Lower leg skin (tissue), 4 donors: Measurements from ENCODE around the gene MAST4. TPM values are rescaled to one million over a fixed set of nuclear protein-coding genes. Genes with fewer than 3 reads are reported as not detected.

Experiments
- DNase-seq, 2 donors: peaks; one replicate each; pipeline ENCODE4 v3.0.0-alpha.2; 2019; ENCODE audit warnings: low spot score in 2 of 2
- H3K4me3 ChIP-seq: fragments of 200-600 bp; sonication (generic); 2 replicates; pipeline ENCODE4 v1.5.1; 2017; ENCODE audit warnings: mild to moderate bottlenecking, low read depth; ENCODE audit not compliant: poor library complexity, severe bottlenecking
- POLR2A ChIP-seq, 2 donors: fragments of 450-650 bp; IDR thresholded peaks; one replicate each; pipeline ENCODE4 v1.6.1; 2016 to 2017; ENCODE audit warnings: antibody characterized with exemption in 2 of 2, mild to moderate bottlenecking in 1 of 2, moderate library complexity in 1 of 2
- WGBS, 2 donors: methylation state at CpG; one replicate each; pipeline ENCODE4 v1.1.5; 2018; 5-methylcytosine and 5-hydroxymethylcytosine counted together
- intact Hi-C: fragments of 100-400 bp; cut with DNase I; formaldehyde crosslinking; loops from one replicate; pipeline ENCODE4 v1.15.0; 2023; ENCODE audit warnings: low total_unique reads
- total RNA-seq, 4 donors: library from RNA; depleted of rRNA; stranded (reverse); fragments of >200 nt; gene quantifications; one replicate each; pipeline ENCODE4 v1.1.0, GENCODE V29; 2016
- TF ChIP-seq, protein P1 (sequence below), 3 donors: fragments of 450-650 bp; IDR thresholded peaks; one replicate each; pipeline ENCODE4 v1.5.1; 2016; ENCODE audit warnings: antibody characterized with exemption in 3 of 3, mild to moderate bottlenecking in 3 of 3, moderate library complexity in 2 of 3

Gene MAST4
- total RNA-seq, 4 donors from 2014 or later = 49.0 to 109 (median 55.5) TPM

- H3K4me3 ChIP-seq = no peak overlapping the region
- no peak for DNase-seq
- no peak for TF ChIP-seq POLR2A (IDR thresholded peaks at IDR 0.05)
- TF ChIP-seq, protein P1, sequence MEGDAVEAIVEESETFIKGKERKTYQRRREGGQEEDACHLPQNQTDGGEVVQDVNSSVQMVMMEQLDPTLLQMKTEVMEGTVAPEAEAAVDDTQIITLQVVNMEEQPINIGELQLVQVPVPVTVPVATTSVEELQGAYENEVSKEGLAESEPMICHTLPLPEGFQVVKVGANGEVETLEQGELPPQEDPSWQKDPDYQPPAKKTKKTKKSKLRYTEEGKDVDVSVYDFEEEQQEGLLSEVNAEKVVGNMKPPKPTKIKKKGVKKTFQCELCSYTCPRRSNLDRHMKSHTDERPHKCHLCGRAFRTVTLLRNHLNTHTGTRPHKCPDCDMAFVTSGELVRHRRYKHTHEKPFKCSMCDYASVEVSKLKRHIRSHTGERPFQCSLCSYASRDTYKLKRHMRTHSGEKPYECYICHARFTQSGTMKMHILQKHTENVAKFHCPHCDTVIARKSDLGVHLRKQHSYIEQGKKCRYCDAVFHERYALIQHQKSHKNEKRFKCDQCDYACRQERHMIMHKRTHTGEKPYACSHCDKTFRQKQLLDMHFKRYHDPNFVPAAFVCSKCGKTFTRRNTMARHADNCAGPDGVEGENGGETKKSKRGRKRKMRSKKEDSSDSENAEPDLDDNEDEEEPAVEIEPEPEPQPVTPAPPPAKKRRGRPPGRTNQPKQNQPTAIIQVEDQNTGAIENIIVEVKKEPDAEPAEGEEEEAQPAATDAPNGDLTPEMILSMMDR (IDR thresholded peaks at IDR 0.05) = no peak
- intact Hi-C loops = no loop called here
- WGBS, 2 donors = 87 to 96% methylated on average over 6 of the region's 6 CpGs
Measured at GRCh38 chr5:66810151-66810550, 214.0 kb downstream of the MAST4 start.

GRCh38 chr5:66810848-66811261 lies 214.7 kb downstream of the MAST4 start:
- no peak for TF ChIP-seq POLR2A (IDR thresholded peaks at IDR 0.05)
- TF ChIP-seq, protein P1 (IDR thresholded peaks at IDR 0.05) = no peak
- WGBS, 2 donors = 76 to 87% methylated on average over 6 of the region's 6 CpGs
- intact Hi-C loops = no loop called here

GRCh38 chr5:66812291-66812690 lies 216.1 kb downstream of the MAST4 start:
- no peak for TF ChIP-seq POLR2A (IDR thresholded peaks at IDR 0.05)
- TF ChIP-seq, protein P1 (IDR thresholded peaks at IDR 0.05) = no peak
- intact Hi-C loops = no loop called here
- no peak for DNase-seq
- no peak overlapping the region for H3K4me3 ChIP-seq
- 91 to 93% methylated on average over 8 of the region's 8 CpGs for WGBS, 2 donors

More at GRCh38 chr5:66810848-66811261, 214.7 kb downstream of the MAST4 start:
- no peak for DNase-seq
- no peak overlapping the region for H3K4me3 ChIP-seq

DNA sequence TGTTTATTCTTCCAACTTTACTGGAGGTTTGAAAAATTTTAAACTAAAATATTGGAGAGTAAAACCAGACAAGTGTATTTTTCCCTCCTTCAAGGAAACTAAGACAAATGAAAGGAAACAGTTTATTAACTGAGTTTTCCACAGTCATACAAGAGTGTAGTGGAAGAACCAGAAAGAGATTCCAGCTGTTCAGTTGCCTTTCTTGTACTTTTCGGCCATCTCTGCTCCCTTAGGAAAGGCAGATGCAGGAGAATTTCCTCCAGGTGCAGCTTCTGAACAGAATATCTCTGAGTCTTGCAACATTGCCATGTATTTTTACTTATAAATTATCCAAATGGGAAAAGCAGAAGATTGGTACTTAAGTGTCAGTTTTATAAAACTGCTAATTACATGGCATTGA lies 217.1 kb downstream of the MAST4 start:
- no peak overlapping the region for H3K4me3 ChIP-seq
- DNase-seq = no peak
- TF ChIP-seq, protein P1 (IDR thresholded peaks at IDR 0.05) = no peak
- TF ChIP-seq POLR2A (IDR thresholded peaks at IDR 0.05) = no peak
- intact Hi-C loops = no loop called here
- WGBS, 2 donors = 74 to 85% methylated on average over 1 of the region's 1 CpG

DNA sequence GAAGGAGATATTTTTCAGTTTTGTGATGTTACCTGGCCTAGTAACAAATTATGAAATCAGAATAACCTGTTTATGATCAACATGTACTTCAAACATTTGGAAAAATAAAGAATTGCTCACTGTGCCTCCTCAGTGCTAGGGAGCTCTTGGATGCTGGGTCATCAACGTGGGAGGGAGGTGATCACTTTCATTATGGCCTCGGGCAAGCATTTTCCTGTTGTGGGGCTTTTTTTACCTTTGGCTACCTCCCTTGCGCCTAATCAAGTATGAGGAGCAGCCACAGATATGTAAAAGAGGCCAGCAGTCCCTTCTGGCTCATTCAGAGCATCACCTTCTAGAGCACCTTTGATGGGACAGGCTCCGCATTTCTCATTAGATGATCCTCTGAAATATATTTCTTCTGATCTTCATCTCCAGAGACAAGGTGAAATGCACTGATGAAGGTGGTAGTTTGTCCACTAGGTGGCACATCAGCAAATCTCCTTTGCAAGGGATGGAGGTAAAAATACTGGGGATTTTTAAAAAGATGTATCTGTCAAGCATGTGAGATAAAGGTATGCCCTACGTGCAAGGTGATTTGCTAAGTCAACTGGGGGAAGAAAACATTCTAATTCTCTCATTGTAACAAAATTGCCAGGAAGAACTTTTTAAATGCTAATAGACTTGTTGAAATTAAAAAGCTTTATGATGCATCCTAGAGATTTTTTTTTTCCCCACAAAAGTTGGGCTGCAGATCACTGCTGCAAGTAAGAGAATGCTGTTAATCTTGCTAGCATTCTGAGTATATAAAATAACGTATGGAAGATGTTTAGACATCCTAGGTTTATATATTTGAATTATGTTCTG lies 218.2 kb downstream of the MAST4 start:
- no peak for DNase-seq
- no peak overlapping the region for H3K4me3 ChIP-seq
- TF ChIP-seq, protein P1 (IDR thresholded peaks at IDR 0.05) = no peak
- no peak for TF ChIP-seq POLR2A (IDR thresholded peaks at IDR 0.05)
- 34 to 38% methylated on average over 6 of the region's 6 CpGs for WGBS, 2 donors
- intact Hi-C loops = no loop called here
